NCI-H1930 (cell line): Measurements from ENCODE around the gene GABRA1.

ENCODE experiments used
- DNase-seq, 2 experiments: peaks; one replicate each; lab custom pipeline; 2025; lab: John Stamatoyannopoulos, UW

GABRA1 gene

GRCh38 chr5:161847941-161848391 lies at the start of gene GABRA1:
GABRA1 (plus strand) TSS chr5:161848120; CDS start chr5:161850811, 2,691 bp downstream.
- DNase-seq = no peak

GRCh38 chr5:161799316-161799715 lies 48.6 kb upstream of the GABRA1 start:
- DNase-seq = no peak

- no peak for DNase-seq
Observed at GRCh38 chr5:161804263-161804662, 43.7 kb upstream of the GABRA1 start.

GRCh38 chr5:161846746-161847145 lies 1.2 kb upstream of the GABRA1 start:
- no peak for DNase-seq

GRCh38 chr5:161847447-161847846 lies 473 bp upstream of the GABRA1 start:
- DNase-seq = no peak

- DNase-seq = no peak
Observed at GRCh38 chr5:161850491-161850890, 2.6 kb downstream of the GABRA1 start.

- DNase-seq = no peak
Observed at GRCh38 chr5:161851691-161852299, 3.9 kb downstream of the GABRA1 start.

GRCh38 chr5:161857358-161857757 lies 9.4 kb downstream of the GABRA1 start:
- no peak for DNase-seq

- DNase-seq = no peak
Observed at GRCh38 chr5:161863259-161863658, 15.3 kb downstream of the GABRA1 start.

- DNase-seq = no peak
Observed at GRCh38 chr5:161863811-161864210, 15.9 kb downstream of the GABRA1 start.

GRCh38 chr5:161865510-161865909 lies 17.6 kb downstream of the GABRA1 start:
- no peak for DNase-seq

GRCh38 chr5:161889971-161890370 lies 42.1 kb downstream of the GABRA1 start:
- DNase-seq = no peak

GRCh38 chr5:161895514-161895913 lies 47.6 kb downstream of the GABRA1 start:
- DNase-seq = peak in 1 of 2 experiments; percentile 6

GRCh38 chr5:161897033-161897432 lies 49.1 kb downstream of the GABRA1 start:
- DNase-seq = no peak

GRCh38 chr5:161899590-161899989 lies 51.7 kb downstream of the GABRA1 start:
- no peak for DNase-seq

- no peak for DNase-seq
Observed at GRCh38 chr5:161900981-161901380, 53.1 kb downstream of the GABRA1 start.

GRCh38 chr5:161921781-161922180 lies 73.9 kb downstream of the GABRA1 start:
- no peak for DNase-seq

- DNase-seq = no peak
Observed at GRCh38 chr5:161924270-161924669, 76.3 kb downstream of the GABRA1 start.

GRCh38 chr5:161925960-161926359 lies 78.0 kb downstream of the GABRA1 start:
- DNase-seq = no peak

GRCh38 chr5:161934486-161934885 lies 86.6 kb downstream of the GABRA1 start:
- no peak for DNase-seq

- no peak for DNase-seq
Observed at GRCh38 chr5:161944974-161945373, 97.1 kb downstream of the GABRA1 start.

- DNase-seq = no peak
Observed at GRCh38 chr5:161946911-161947310, 99.0 kb downstream of the GABRA1 start.
